Superior temporal gyrus (tissue), 1 donor: ENCODE measurements around the gene CES2.

Experiments used
- DNase-seq: peaks from one replicate; pipeline ENCODE4 v3.0.0-alpha.2; 2016; ENCODE audit errors: extremely low spot score

CES2 gene

GRCh38 chr16:66902648-66903543 is 32.4 kb upstream of the CES2 start:
- DNase-seq: no peak

- no peak for DNase-seq
These were observed 31.5 kb upstream of the CES2 start for GRCh38 chr16:66903544-66904427.

- DNase-seq: no peak
These were observed 30.9 kb upstream of the CES2 start for GRCh38 chr16:66904428-66904845.

- no peak for DNase-seq
These were observed 30.3 kb upstream of the CES2 start for GRCh38 chr16:66904846-66905632.

GRCh38 chr16:66905633-66906539 is 29.4 kb upstream of the CES2 start:
- no peak for DNase-seq

GRCh38 chr16:66906916-66907836 is 28.1 kb upstream of the CES2 start:
- DNase-seq: no peak

- no peak for DNase-seq
These were observed 27.2 kb upstream of the CES2 start for GRCh38 chr16:66908116-66908515.

GRCh38 chr16:66908762-66909559 is 26.4 kb upstream of the CES2 start:
- DNase-seq: no peak

- no peak for DNase-seq
These were observed 25.0 kb upstream of the CES2 start for GRCh38 chr16:66910175-66910940.

- DNase-seq: no peak
These were observed 24.2 kb upstream of the CES2 start for GRCh38 chr16:66911112-66911511.

GRCh38 chr16:66911801-66912200 is 23.5 kb upstream of the CES2 start:
- no peak for DNase-seq

GRCh38 chr16:66913081-66913480 is 22.2 kb upstream of the CES2 start:
- no peak for DNase-seq

GRCh38 chr16:66913711-66914110 is 21.6 kb upstream of the CES2 start:
- no peak for DNase-seq

GRCh38 chr16:66914541-66914940 is 20.8 kb upstream of the CES2 start:
- no peak for DNase-seq

GRCh38 chr16:66915041-66915440 is 20.3 kb upstream of the CES2 start:
- no peak for DNase-seq

GRCh38 chr16:66916518-66916917 is 18.8 kb upstream of the CES2 start:
- no peak for DNase-seq

- no peak for DNase-seq
These were observed 17.6 kb upstream of the CES2 start for GRCh38 chr16:66917741-66918140.

- no peak for DNase-seq
These were observed 17.0 kb upstream of the CES2 start for GRCh38 chr16:66918355-66918754.
